NCI-H1694 treated with DMSO at 0.1 percent for 48 hours (cell line): ENCODE results near the gene SIAH2.
A peak's percentile ranks its signal among the peaks of the same experiment; 100 is the strongest.

ENCODE experiments used
- DNase-seq: peaks from one replicate; lab custom pipeline; 2025; lab: John Stamatoyannopoulos, UW

Gene SIAH2

DNA sequence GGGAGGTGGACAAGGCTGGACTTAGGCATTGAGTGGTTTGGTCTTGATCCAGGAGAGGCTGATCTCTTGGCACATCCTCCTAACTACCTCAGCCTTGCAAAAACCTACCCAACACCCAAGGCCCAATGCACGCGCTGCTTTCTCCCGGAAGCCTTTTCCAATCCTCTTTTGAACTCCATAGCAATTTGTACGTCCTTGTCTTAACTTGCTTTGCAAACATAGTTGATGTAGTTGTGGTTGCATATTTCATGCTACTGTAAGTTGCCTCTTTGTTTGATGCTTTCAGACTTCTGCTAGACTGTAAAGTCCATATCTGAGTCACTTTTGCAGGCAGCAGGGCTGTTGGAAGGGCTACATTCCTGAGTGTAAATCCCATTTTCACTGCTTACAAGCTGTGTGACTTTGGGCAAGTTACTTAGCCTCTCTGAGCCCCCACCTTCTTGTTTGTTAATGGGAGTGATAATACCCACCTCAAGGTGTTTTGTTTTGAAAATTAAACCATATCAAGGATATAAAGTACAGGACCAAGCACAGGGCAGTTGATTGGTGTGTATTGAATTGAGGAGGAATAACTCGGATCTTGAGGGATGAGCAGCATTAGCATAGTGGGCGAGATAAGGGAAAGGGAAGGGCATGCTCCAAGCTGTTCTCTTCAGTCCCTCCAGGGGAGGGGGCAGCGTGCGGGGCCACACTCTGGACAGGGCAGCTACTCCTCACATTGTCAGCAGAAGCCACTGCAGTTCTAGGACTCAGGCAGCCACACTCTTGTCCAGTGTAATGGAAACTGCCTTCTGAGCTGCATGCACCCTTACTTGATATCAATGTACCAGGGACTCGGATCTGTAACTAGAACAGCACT is 28.8 kb downstream of the SIAH2 start:
- no peak for DNase-seq

GRCh38 chr3:150733373-150733935 is 29.5 kb downstream of the SIAH2 start:
- DNase-seq: no peak

- DNase-seq: no peak
These were observed 33.1 kb downstream of the SIAH2 start for GRCh38 chr3:150729682-150730360.

DNA sequence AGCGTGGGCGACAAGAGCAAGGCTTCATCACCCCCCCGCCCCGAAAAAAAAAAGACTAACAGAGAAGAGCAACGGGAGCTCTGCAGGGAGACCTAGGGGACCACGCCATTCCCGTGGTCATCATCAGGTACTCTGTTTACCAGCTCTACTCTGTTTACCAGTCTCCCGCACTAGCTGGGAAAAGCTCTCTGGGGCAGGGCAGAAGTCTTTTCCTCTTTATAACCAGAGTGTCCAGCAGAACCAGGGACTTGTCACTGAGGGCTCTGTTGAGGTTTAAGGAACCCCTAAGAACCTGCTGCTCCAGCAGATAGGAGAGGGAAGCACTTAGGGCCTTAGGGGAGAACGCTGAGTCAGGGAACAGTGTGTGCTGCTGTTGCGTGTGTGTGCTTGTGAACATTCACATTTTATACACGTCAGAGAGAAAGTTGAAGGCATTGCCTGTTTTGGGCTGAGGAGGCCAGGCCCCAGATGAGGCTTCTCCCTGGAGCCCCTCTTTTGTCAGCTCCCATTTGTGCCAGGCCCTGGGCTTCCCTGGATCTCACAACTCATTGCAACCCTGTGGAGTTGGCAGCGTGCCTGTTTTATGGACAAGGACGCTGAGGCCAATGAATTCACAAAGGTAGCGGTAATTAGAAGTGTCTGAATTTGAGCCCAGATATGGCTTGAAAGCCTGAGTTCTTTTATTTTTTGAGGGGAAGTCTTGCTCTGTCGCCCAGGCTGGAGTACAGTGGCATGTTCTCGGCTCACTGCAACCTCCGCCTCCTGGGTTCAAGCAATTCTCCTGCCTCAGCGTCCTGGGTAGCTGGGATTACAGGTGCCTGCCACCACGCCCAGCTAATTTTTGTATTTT is 35.1 kb downstream of the SIAH2 start:
- no peak for DNase-seq

DNA sequence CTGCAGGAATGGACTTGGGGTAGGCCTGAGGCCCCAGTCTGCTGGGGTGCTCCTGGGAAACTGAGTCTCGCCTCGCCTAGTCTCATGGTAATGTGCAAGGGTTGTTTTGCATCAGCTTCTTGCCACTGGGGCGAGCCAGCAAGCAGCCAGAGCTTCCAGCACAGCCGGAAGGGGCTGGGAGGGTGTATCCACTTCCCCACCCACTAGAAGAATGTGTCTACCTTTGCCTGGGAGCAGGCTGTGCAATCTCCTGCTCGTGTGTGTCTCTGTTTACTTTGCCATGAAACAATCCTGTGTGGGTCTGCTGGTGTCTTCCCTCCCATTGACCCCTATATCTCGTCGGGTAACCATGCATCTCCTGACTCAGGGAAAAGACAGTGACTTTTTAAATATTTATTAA is 37.4 kb downstream of the SIAH2 start:
- no peak for DNase-seq

- no peak for DNase-seq
These were observed 39.0 kb downstream of the SIAH2 start for GRCh38 chr3:150723946-150724345.

DNA sequence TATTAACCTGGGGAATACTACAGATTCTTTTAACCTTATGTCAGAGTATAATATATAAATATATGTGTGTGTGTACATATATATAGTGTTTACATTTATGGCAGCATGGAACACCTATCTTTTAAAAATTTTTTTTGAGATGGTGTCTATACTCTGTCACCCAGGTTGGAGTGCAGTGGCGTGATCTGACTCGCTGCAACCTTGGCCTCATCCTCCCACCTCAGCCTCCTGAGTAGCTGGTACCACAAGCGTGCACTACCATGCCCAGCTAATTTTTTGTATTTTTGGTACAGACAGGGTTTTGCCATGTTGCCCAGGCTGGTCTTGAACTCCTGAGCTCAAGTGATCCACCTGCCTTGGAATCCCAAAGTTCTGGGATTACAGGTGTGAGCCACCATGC is 40.7 kb downstream of the SIAH2 start:
- DNase-seq: no peak

DNA sequence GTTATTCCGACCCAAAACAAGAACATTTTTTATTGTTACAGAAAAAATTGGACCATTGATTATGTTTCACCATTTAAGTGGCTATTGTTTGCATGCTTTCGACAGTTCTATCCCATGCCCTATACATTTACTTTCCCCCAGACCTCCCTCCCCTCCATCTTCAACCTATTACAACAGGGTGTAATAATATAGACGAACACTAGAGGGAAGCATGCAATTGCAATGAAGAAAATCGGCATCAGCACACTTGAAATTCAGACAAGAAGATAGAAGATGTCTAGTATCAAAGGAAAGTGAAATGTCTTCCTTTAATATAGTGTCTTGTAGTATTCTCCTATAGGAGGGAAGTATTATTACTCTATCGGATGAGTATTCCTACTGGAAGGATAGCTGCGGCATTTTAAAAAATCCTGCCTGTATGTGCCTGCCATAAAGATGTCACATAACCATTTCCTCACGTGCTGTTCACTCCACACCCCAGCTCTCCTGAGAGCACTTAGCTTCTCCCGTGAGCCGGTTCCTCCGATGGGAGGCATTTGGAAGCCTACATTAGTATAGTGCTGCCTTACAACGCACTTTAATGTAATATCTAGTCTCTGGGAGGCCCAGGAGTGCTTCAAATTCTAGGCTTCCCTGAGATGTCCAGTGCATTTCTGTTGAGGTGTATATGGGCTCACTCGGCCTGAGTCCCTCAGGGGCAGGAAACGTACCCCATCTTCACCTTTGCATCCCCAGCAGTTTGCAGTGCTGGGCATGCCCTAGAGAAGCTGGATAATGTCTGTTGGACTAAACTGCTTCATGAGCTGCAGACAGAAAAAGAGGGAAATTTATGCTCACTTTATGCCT is 41.5 kb downstream of the SIAH2 start:
- peak; percentile 70 for DNase-seq

DNA sequence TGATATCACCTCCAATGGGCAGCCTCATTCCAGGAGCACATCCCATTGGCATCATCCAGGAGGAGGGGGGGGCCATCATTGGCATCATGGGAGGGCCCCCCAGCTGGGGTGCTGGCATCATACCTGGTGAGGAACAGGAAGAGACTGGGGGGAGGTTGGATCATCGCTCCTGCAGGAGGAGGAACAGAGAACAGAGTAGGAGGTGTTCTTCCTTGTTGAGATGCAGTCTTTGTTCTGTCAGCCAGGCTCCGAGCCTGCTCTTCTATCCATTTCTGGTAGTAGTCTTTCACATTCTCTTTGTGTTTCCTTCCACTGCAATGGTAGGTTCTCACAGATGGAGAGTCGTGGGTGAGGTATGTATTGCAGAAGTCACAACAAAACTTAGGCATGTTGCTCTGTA is 42.5 kb downstream of the SIAH2 start:
- DNase-seq: no peak

DNA sequence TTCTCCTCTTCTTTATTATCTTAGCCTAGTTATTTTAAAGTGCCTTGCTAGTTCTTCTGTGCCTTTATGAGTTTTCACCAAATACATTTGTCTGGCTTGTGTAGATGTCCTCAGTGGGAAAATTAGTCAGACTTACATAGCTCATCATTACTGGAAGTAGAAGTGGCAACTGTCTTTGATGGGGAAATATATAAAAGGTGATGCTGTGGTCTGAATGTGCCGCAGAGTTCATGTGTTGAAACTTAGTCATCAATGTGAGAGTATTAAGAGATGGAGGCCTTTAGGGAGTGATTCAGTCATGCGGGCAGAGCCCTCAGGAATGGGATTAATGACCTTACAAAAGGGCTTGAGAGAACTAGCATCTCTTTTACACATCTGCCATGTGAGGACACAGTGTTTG is 52.9 kb downstream of the SIAH2 start:
- no peak for DNase-seq

GRCh38 chr3:150703756-150704344 is 59.1 kb downstream of the SIAH2 start, which contains the start of gene ERICH6:
TSS of gene ERICH6 (minus strand) at chr3:150703920. CDS start at chr3:150703898, 22 bp downstream.
- DNase-seq: peak; percentile 63

- DNase-seq: peak; percentile 23
These were observed 59.6 kb downstream of the SIAH2 start for GRCh38 chr3:150703299-150703755.

GRCh38 chr3:150699068-150699639 is 63.8 kb downstream of the SIAH2 start:
- no peak for DNase-seq

DNA sequence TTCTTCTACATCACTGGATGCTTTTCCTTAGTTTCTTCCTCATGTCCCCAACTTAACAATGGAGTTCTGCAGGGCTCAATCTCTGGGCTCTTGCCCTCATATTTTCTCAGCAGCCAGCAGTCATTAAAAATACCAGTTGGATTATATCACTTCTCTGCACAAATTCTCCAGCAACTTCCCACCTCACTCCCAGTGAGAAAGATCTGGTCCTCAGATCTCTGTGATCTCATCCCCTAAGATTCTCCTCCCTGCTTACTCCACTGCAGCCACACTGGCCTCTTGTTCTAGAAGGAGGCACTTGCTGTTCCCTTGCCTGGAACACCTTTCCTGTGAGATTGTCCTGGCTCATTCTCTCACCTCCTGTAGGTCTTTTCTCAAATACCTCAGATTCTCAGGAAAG is 65.3 kb downstream of the SIAH2 start:
- no peak for DNase-seq

- DNase-seq: no peak
These were observed 71.4 kb downstream of the SIAH2 start for GRCh38 chr3:150691414-150692040.
